ENCODE results near the gene SERINC3. TPM values are rescaled to one million over a fixed set of nuclear protein-coding genes. Genes with fewer than 3 reads are reported as not detected.

The SERINC3 gene
- total and polyA plus RNA-seq, 2 of the 8 experiments (the other 6 are each of a cell fraction or from before 2014, with no cell fraction given) = 47.2 to 66.0 TPM

DNA sequence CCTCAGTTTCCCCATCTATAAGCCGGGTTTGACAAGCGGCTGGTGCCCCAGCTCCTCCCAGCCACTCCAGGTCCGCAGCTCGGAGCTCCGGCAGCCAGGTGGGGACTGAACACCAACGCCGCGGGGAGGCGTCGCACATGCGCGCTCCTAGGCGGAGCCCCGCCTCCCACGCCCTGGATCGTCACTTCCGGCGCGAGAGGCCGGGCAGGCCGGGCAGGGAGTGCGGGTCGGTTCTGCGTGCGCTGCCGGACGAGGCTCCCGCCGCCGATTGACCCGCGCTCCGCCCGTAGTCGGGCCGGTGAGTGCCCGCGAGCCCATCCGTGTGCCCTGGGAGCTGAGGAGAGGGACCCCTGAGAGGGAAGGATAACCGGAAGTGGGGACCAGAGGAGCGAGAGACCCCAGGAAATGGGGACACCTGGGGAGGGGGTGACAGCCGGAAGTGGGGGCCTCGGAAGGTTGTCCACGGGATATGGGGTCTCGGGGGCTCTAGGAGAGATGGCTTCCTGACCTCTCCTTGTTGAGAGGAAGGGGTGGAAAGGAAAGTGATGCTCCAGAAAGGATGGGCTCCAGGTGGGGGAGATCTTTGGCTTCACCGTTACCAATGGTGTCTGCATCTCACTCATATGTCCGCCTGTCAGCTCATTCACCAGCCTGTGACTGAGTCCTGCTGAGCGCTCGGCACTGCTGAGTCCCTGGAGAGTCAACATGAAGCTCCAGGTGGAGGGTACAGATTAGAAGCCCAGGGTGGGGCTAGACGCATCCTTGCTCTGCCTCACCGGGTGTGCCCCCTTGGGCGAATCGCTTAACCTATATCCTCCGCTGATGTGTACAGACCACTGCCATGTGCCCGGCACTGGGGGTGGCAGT lies 45.9 kb downstream of the SERINC3 start, which contains the start of gene TTPAL (continued):
- TF ChIP-seq TBP (IDR thresholded peaks at IDR 0.05; ENCODE audit: low read depth, low read length) (peak; percentile 43; the same call in 1 of the 2 replicates), CREB1 (IDR thresholded peaks at IDR 0.05) (peak; percentile 90), CHD2 (IDR thresholded peaks at IDR 0.05; ENCODE audit: low read length) (no peak), RBBP5 (IDR thresholded peaks at IDR 0.05; ENCODE audit: borderline replicate concordance, low read depth, low read length) (peak; percentile 86), BACH1 (IDR thresholded peaks at IDR 0.05; ENCODE audit: low read length) (no peak), POLR2AphosphoS5 (IDR thresholded peaks at IDR 0.05; ENCODE audit: low read depth, low read length) (peak; percentile 82), ASH2L (IDR thresholded peaks at IDR 0.05; ENCODE audit: low read length) (peak; percentile 87), TAF7 (optimal IDR thresholded peaks at IDR 0.05; ENCODE audit: borderline replicate concordance, low read depth, low read length) (peak; percentile 75), CEBPB (IDR thresholded peaks at IDR 0.05; ENCODE audit: low read depth, low read length) (no peak), TAF1 (IDR thresholded peaks at IDR 0.05; ENCODE audit: low read depth, low read length) (peak; percentile 78), GABPA (IDR thresholded peaks at IDR 0.05; ENCODE audit: borderline replicate concordance, insufficient read depth, low read length) (peak; percentile 88), CBX5 (IDR thresholded peaks at IDR 0.05; ENCODE audit: low read depth, low read length) (no peak), NRF1 (IDR thresholded peaks at IDR 0.05; ENCODE audit: low read depth, low read length) (peak; percentile 43), RNF2 (IDR thresholded peaks at IDR 0.05; ENCODE audit: borderline replicate concordance, low read depth, low read length, missing control alignments, poor library complexity, severe bottlenecking) (no peak), CTBP2 (IDR thresholded peaks at IDR 0.05; ENCODE audit: borderline replicate concordance, insufficient read depth, insufficient read length, low read length) (no peak), SP1 (IDR thresholded peaks at IDR 0.05; ENCODE audit: low read depth, low read length) (peak; percentile 12; the same call in 1 of the 2 replicates), NANOG (IDR thresholded peaks at IDR 0.05; ENCODE audit: insufficient read depth, low read depth, low read length, poor library complexity, severe bottlenecking) (peak; percentile 19), KDM1A (IDR thresholded peaks at IDR 0.05; ENCODE audit: borderline replicate concordance, low read length) (no peak), SAP30 (IDR thresholded peaks at IDR 0.05; ENCODE audit: insufficient read depth, insufficient replicate concordance, low read length) (peak; percentile 79)
- TF ChIP-seq, protein P1, sequence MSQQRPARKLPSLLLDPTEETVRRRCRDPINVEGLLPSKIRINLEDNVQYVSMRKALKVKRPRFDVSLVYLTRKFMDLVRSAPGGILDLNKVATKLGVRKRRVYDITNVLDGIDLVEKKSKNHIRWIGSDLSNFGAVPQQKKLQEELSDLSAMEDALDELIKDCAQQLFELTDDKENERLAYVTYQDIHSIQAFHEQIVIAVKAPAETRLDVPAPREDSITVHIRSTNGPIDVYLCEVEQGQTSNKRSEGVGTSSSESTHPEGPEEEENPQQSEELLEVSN (IDR thresholded peaks at IDR 0.05) = peak; percentile 43
- TF ChIP-seq, protein P2, sequence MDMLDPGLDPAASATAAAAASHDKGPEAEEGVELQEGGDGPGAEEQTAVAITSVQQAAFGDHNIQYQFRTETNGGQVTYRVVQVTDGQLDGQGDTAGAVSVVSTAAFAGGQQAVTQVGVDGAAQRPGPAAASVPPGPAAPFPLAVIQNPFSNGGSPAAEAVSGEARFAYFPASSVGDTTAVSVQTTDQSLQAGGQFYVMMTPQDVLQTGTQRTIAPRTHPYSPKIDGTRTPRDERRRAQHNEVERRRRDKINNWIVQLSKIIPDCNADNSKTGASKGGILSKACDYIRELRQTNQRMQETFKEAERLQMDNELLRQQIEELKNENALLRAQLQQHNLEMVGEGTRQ (IDR thresholded peaks at IDR 0.05; ENCODE audit: low read length) = no peak
- TF ChIP-seq, protein P3, sequence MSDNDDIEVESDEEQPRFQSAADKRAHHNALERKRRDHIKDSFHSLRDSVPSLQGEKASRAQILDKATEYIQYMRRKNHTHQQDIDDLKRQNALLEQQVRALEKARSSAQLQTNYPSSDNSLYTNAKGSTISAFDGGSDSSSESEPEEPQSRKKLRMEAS (IDR thresholded peaks at IDR 0.05) = peak; percentile 79
